IPS-NIHi7 (cell line): ENCODE measurements around the gene GRIA1.

ENCODE experiments used
- DNase-seq: peaks from one replicate; pipeline ENCODE4 v3.0.0; 2012; ENCODE audit warnings: mixed read lengths; ENCODE audit errors: extremely low spot score

The GRIA1 gene

GRCh38 chr5:153490118-153491037 is at the start of gene GRIA1:
Gene GRIA1, plus strand, starts transcription at chr5:153490670.
- peak; percentile 64 for DNase-seq

GRCh38 chr5:153445875-153446579 is 44.4 kb upstream of the GRIA1 start:
- no peak for DNase-seq

- DNase-seq, result no peak
These were observed 42.9 kb upstream of the GRIA1 start for GRCh38 chr5:153447534-153447933.

- peak; percentile 38 for DNase-seq
These were observed 34.1 kb upstream of the GRIA1 start for GRCh38 chr5:153456354-153456753.

- no peak for DNase-seq
These were observed 33.5 kb upstream of the GRIA1 start for GRCh38 chr5:153456993-153457392.

- DNase-seq, result no peak
These were observed 32.2 kb upstream of the GRIA1 start for GRCh38 chr5:153458268-153458667.

GRCh38 chr5:153459051-153459743 is 31.3 kb upstream of the GRIA1 start:
- no peak for DNase-seq

- no peak for DNase-seq
These were observed 30.0 kb upstream of the GRIA1 start for GRCh38 chr5:153460421-153460820.

GRCh38 chr5:153461341-153461740 is 29.1 kb upstream of the GRIA1 start:
- DNase-seq, result no peak

GRCh38 chr5:153463806-153464205 is 26.7 kb upstream of the GRIA1 start:
- no peak for DNase-seq

- DNase-seq, result no peak
These were observed 22.9 kb upstream of the GRIA1 start for GRCh38 chr5:153467546-153467945.

- no peak for DNase-seq
These were observed 21.0 kb upstream of the GRIA1 start for GRCh38 chr5:153469423-153469822.

GRCh38 chr5:153470736-153471135 is 19.7 kb upstream of the GRIA1 start:
- no peak for DNase-seq

- DNase-seq, result peak; percentile 33
These were observed 13.7 kb upstream of the GRIA1 start for GRCh38 chr5:153476767-153477166.

GRCh38 chr5:153480401-153480800 is 10.1 kb upstream of the GRIA1 start:
- DNase-seq, result no peak

- no peak for DNase-seq
These were observed 7.0 kb upstream of the GRIA1 start for GRCh38 chr5:153483482-153483881.

GRCh38 chr5:153485641-153486040 is 4.8 kb upstream of the GRIA1 start:
- DNase-seq, result no peak

GRCh38 chr5:153486771-153487170 is 3.7 kb upstream of the GRIA1 start:
- no peak for DNase-seq

- no peak for DNase-seq
These were observed 859 bp upstream of the GRIA1 start for GRCh38 chr5:153489611-153490010.

GRCh38 chr5:153491038-153491744 is 721 bp downstream of the GRIA1 start:
- no peak for DNase-seq

- no peak for DNase-seq
These were observed 1.4 kb downstream of the GRIA1 start for GRCh38 chr5:153491856-153492255.

GRCh38 chr5:153496835-153497234 is 6.4 kb downstream of the GRIA1 start:
- peak; percentile 40 for DNase-seq
